Activated naive CD8-positive, alpha-beta T cell treated with anti-CD3 and anti-CD28 coated beads, Interleukin-2, amount 10 ng/mL, durations not matched to agents 7 days and 5 days (primary cell): Measurements from ENCODE around the gene BCAP29. TPM values are rescaled to one million over a fixed set of nuclear protein-coding genes. Genes with fewer than 3 reads are reported as not detected.
A peak's percentile ranks its signal among the peaks of the same experiment; 100 is the strongest.

Source experiments
- ATAC-seq: fragments of 150-1000 bp; cut with Tn5 transposase; one replicate; pipeline ENCODE4 v1.10.0; 2021; ENCODE audit warnings: low read depth, moderate library complexity
- POLR2A ChIA-PET: fragments of 350-600 bp; sonication (Branson Sonifier 250); formaldehyde crosslinking; loops from one replicate; lab custom pipeline; 2021; ENCODE audit warnings: antibody characterized with exemption; lab: Charles Lee
- DNase-seq: peaks from one replicate; pipeline ENCODE4 v3.0.0; 2021
- H3K27ac Mint-ChIP-seq: one replicate; pipeline ENCODE4 v1.8.0; 2022; ENCODE audit warnings: mild to moderate bottlenecking, mixed read lengths
- H3K27me3 Mint-ChIP-seq: one replicate; pipeline ENCODE4 v1.8.0; 2022; ENCODE audit warnings: mild to moderate bottlenecking, moderate library complexity, mixed read lengths
- H3K36me3 Mint-ChIP-seq: one replicate; pipeline ENCODE4 v1.8.0; 2021; ENCODE audit warnings: mild to moderate bottlenecking, mixed read lengths
- H3K4me1 Mint-ChIP-seq: one replicate; pipeline ENCODE4 v1.8.0; 2021; ENCODE audit warnings: mixed read lengths
- H3K4me3 Mint-ChIP-seq: one replicate; pipeline ENCODE4 v1.8.0; 2022; ENCODE audit warnings: mild to moderate bottlenecking, moderate library complexity, mixed read lengths
- H3K9me3 Mint-ChIP-seq: one replicate; pipeline ENCODE4 v1.8.0; 2021; ENCODE audit warnings: mixed read lengths
- total RNA-seq, 2 experiments: library from RNA; stranded (reverse); gene quantifications; one replicate each; pipeline ENCODE4 v1.2.3, GENCODE V29; 2021

Gene BCAP29
- total RNA-seq, 2 experiments from 2014 or later: 25.2 to 32.6 TPM

- Mint-ChIP-seq H3K27ac (no peak overlapping the region), H3K27me3 (peaks cover 4% of the 10 kb centered on the region), H3K4me1 (peaks cover 22% of the 10 kb centered on the region), H3K36me3 (peaks cover 9% of the 10 kb centered on the region), H3K4me3 (no peak overlapping the region), H3K9me3 (peaks cover 5% of the 10 kb centered on the region)
- DNase-seq: no peak
- POLR2A ChIA-PET: no interaction called here
- no peak for ATAC-seq
Observed at GRCh38 chr7:107643407-107643806, 63.4 kb downstream of the BCAP29 start.

DNA sequence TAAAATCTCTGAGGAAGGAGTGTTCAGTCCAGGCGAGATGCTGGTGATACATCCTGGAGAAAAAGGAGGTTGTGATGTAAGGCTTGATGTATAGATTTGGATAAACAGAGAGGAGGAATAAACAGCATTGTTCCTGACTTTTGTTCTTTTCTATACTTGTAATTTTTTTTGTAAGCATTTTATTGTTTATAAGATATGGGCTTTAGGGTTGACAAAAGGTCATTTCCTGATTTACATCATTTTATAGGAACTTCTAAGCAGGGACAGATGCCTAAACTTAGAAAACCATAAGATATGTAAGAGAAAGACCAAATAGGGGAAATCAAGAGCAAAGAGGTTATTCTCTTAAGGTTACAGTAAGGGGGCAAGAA, 63.9 kb downstream of the BCAP29 start:
- Mint-ChIP-seq H3K27ac (peak overlapping the region; percentile 8), H3K4me3 (peak overlapping the region; percentile 45), H3K36me3 (peaks cover 8% of the 10 kb centered on the region)

GRCh38 chr7:107644309-107644974, 64.4 kb downstream of the BCAP29 start:
- POLR2A ChIA-PET: no interaction called here
- no peak for DNase-seq
- Mint-ChIP-seq H3K9me3 (peaks cover 5% of the 10 kb centered on the region), H3K4me1 (peaks cover 12% of the 10 kb centered on the region), H3K4me3 (peak overlapping the region; percentile 45), H3K27me3 (peaks cover 6% of the 10 kb centered on the region), H3K27ac (peak overlapping the region; percentile 8), H3K36me3 (peaks cover 8% of the 10 kb centered on the region)
- ATAC-seq: no peak

More for the DNA sequence above, 63.9 kb downstream of the BCAP29 start:
- POLR2A ChIA-PET: no interaction called here
- DNase-seq (no peak), ATAC-seq (no peak)
- peaks cover 5% of the 10 kb centered on the region for H3K9me3 Mint-ChIP-seq
- H3K27me3 Mint-ChIP-seq: peaks cover 4% of the 10 kb centered on the region
- H3K4me1 Mint-ChIP-seq: peaks cover 17% of the 10 kb centered on the region

DNA sequence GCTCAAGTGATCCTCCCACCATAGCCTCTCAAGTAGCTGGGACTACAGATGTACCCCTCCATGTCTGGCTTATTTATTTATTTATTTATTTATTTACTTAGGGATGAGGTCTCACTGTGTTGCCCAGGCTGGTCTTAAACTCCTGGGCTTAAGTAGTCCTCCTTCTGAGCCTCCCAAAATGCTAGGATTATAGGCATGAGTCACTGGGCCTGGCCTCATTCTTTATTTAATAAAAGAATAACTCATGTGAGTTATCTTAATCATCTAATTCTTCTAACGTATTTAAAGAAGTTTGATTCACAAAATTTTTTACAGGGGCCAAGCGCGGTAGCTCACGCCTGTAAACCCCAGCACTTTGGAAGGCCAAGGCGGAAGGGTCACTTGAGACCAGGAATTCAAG, 72.6 kb downstream of the BCAP29 start:
- POLR2A ChIA-PET: no interaction called here
- DNase-seq (no peak), ATAC-seq (no peak)
- Mint-ChIP-seq H3K4me1 (peaks cover 14% of the 10 kb centered on the region), H3K9me3 (peaks cover 6% of the 10 kb centered on the region), H3K27ac (no peak overlapping the region), H3K27me3 (peaks cover 9% of the 10 kb centered on the region), H3K36me3 (peaks cover 9% of the 10 kb centered on the region), H3K4me3 (no peak overlapping the region)

- no peak for ATAC-seq
- peaks cover 41% of the 10 kb centered on the region for H3K4me1 Mint-ChIP-seq
- no peak overlapping the region for H3K27ac Mint-ChIP-seq
- H3K4me3 Mint-ChIP-seq: no peak overlapping the region
- no peaks in the 10 kb centered on the region for H3K9me3 Mint-ChIP-seq
- POLR2A ChIA-PET: no interaction called here
- peaks cover 8% of the 10 kb centered on the region for H3K27me3 Mint-ChIP-seq
- no peaks in the 10 kb centered on the region for H3K36me3 Mint-ChIP-seq
- no peak for DNase-seq
Observed at GRCh38 chr7:107658467-107658866, 78.4 kb downstream of the BCAP29 start.

DNA sequence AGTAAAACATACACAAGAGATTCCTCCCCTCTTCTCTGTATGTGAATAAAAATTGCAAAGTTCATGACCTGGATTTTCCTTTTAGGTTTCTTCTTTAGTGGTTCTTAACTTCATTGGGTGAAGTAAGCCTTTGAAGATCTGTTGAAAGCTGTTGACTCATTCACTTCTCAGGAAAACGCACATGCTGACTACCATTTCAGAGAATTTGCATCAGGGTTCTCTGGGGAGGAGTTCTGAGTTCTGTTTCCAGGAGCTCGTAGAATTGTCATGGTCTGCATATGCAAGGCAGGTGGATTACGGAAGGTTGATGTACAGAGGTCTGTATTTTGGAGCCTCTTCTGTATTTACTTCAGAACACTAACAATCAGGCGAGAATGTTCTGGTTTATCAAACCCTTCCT, 79.6 kb downstream of the BCAP29 start:
- Mint-ChIP-seq H3K4me3 (peak overlapping the region; percentile 95), H3K36me3 (no peaks in the 10 kb centered on the region), H3K27ac (peak overlapping the region; percentile 83), H3K4me1 (peaks cover 35% of the 10 kb centered on the region), H3K9me3 (no peaks in the 10 kb centered on the region), H3K27me3 (peaks cover 9% of the 10 kb centered on the region)
- ATAC-seq (peak; percentile 79), DNase-seq (no peak)
- POLR2A ChIA-PET: interaction anchor here (0.6 to 1.7 kb wide), 4 partner anchors 60 to 490 kb away, joined by 3 to 4 read pairs (median 4); no protein-coding TSS in a partner anchor

- no peaks in the 10 kb centered on the region for H3K9me3 Mint-ChIP-seq
- POLR2A ChIA-PET: interaction anchor here (0.6 to 2.5 kb wide), 8 partner anchors 45 to 492 kb away, joined by 3 to 11 read pairs (median 4); partner anchors contain the start of genes COG5, DUS4L and HBP1
- peak; percentile 55 for DNase-seq
- H3K4me1 Mint-ChIP-seq: peaks cover 28% of the 10 kb centered on the region
- peak; percentile 11 for ATAC-seq
- peaks cover 10% of the 10 kb centered on the region for H3K27me3 Mint-ChIP-seq
- peak within 1 kb of the TSS; percentile 95 for H3K4me3 Mint-ChIP-seq
- H3K36me3 Mint-ChIP-seq: no peaks in the 10 kb centered on the region
- H3K27ac Mint-ChIP-seq: peak within 1 kb of the TSS; percentile 83
Observed at GRCh38 chr7:107660381-107661080, 80.5 kb downstream of the BCAP29 start, which contains the start of gene SLC26A4. TSS of gene SLC26A4 (plus strand) at chr7:107660828. CDS start at chr7:107661642, 814 bp downstream.

GRCh38 chr7:107661081-107661864, 81.2 kb downstream of the BCAP29 start:
- H3K27me3 Mint-ChIP-seq: peaks cover 10% of the 10 kb centered on the region
- H3K27ac Mint-ChIP-seq: peak overlapping the region; percentile 83
- peak; percentile 72 for DNase-seq
- no peaks in the 10 kb centered on the region for H3K36me3 Mint-ChIP-seq
- no peaks in the 10 kb centered on the region for H3K9me3 Mint-ChIP-seq
- peak; percentile 65 for ATAC-seq
- H3K4me1 Mint-ChIP-seq: peaks cover 27% of the 10 kb centered on the region
- peak overlapping the region; percentile 95 for H3K4me3 Mint-ChIP-seq
- POLR2A ChIA-PET: interaction anchor here (0.6 to 2.5 kb wide), 6 partner anchors 46 to 492 kb away, joined by 3 to 11 read pairs (median 4); partner anchors contain the start of genes BCAP29, COG5, DUS4L and HBP1

DNA sequence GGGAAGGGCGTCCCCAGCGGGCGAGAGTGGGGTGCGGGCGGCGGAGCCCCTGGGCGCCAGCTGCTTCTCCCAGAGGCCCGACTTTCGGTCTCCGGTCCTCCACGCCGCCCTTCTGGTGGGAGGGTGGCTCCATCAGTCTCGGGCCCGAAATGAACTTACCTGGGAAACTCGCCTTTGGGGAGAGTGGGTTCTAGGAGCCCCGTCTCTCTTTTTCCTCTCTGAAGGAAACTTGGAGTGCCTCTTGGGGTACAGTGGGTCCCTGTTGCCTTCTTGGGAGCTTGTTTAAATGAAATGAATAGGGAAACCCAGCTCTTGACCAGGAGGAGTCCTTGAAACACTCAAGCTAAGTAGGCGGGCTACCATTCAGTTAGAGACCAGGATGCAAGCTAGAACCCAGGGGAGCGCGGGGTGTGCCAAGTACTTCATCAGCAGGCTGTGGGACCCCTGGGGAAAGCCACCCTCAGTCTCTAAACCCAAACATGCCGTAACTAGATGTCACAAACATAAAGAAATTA, 81.9 kb downstream of the BCAP29 start:
- Mint-ChIP-seq H3K27me3 (peaks cover 8% of the 10 kb centered on the region), H3K36me3 (no peaks in the 10 kb centered on the region), H3K9me3 (no peaks in the 10 kb centered on the region), H3K4me3 (peak overlapping the region; percentile 95), H3K4me1 (peaks cover 27% of the 10 kb centered on the region), H3K27ac (no peak overlapping the region)
- ATAC-seq: no peak
- POLR2A ChIA-PET: interaction anchor here (0.6 to 2.5 kb wide), 4 partner anchors 81 to 490 kb away, joined by 3 to 11 read pairs (median 6); partner anchors contain the start of genes BCAP29, COG5 and DUS4L
- no peak for DNase-seq

DNA sequence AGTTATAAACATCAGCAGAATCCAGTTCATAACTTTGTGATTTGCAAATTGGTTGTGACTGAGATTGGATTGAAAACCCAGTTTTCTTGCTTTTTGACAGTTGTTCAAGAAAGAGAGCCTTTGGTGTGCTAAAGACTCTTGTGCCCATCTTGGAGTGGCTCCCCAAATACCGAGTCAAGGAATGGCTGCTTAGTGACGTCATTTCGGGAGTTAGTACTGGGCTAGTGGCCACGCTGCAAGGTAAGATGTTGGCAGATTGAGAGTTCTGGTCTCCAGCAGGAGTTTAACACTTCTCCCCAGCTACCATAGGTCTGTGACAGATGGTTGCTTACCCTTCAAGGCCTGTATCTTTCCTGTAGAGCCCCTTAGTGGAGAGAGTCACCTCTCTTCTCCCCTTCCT, 83.2 kb downstream of the BCAP29 start:
- ATAC-seq (no peak), DNase-seq (no peak)
- Mint-ChIP-seq H3K27ac (no peak overlapping the region), H3K4me1 (peaks cover 27% of the 10 kb centered on the region), H3K4me3 (no peak overlapping the region), H3K27me3 (peaks cover 8% of the 10 kb centered on the region), H3K9me3 (no peaks in the 10 kb centered on the region), H3K36me3 (no peaks in the 10 kb centered on the region)
- POLR2A ChIA-PET: no interaction called here

- Mint-ChIP-seq H3K4me1 (peaks cover 7% of the 10 kb centered on the region), H3K9me3 (no peaks in the 10 kb centered on the region), H3K27ac (no peak overlapping the region), H3K36me3 (no peaks in the 10 kb centered on the region), H3K27me3 (peaks cover 8% of the 10 kb centered on the region), H3K4me3 (no peak overlapping the region)
- ATAC-seq (no peak), DNase-seq (no peak)
- POLR2A ChIA-PET: no interaction called here
Observed at GRCh38 chr7:107666790-107667189, 86.7 kb downstream of the BCAP29 start.

GRCh38 chr7:107667341-107667740, 87.3 kb downstream of the BCAP29 start:
- no peak for DNase-seq
- POLR2A ChIA-PET: no interaction called here
- H3K27ac Mint-ChIP-seq: no peak overlapping the region
- peaks cover 4% of the 10 kb centered on the region for H3K4me1 Mint-ChIP-seq
- H3K36me3 Mint-ChIP-seq: no peaks in the 10 kb centered on the region
- ATAC-seq: no peak
- H3K4me3 Mint-ChIP-seq: no peak overlapping the region
- peaks cover 3% of the 10 kb centered on the region for H3K27me3 Mint-ChIP-seq
- no peaks in the 10 kb centered on the region for H3K9me3 Mint-ChIP-seq

DNA sequence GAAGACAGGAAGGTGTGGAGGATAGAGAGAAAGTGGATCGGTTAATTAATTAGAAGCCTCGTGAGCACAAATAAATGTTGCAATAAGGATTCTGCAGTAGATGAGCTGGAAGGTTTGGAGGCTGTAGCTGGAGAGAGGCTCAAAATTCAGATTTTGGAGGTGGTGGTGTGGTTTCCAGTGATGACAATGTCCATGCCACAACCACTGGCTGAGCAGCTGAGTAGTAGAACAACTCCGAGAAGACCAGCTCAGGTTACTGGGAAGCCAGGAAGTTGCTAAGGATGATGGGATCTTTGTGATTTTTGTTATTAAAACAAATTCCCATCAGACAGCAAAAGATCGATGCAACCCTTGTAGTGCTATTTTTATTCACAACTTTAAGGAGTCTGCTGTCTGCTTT, 88.2 kb downstream of the BCAP29 start:
- H3K4me3 Mint-ChIP-seq: no peak overlapping the region
- DNase-seq (no peak), ATAC-seq (no peak)
- no peaks in the 10 kb centered on the region for H3K36me3 Mint-ChIP-seq
- peaks cover 2% of the 10 kb centered on the region for H3K27me3 Mint-ChIP-seq
- H3K9me3 Mint-ChIP-seq: no peaks in the 10 kb centered on the region
- peaks cover 3% of the 10 kb centered on the region for H3K4me1 Mint-ChIP-seq
- POLR2A ChIA-PET: no interaction called here
- no peak overlapping the region for H3K27ac Mint-ChIP-seq
